Mesothelial cell of epicardium (in vitro differentiated cells): Measurements from ENCODE around the gene TRIM56. TPM values are rescaled to one million over a fixed set of nuclear protein-coding genes. Genes with fewer than 3 reads are reported as not detected.
A peak's percentile ranks its signal among the peaks of the same experiment; 100 is the strongest.
"Not testable (repeated sequence)": the region's sequence is repeated elsewhere in the genome, so short reads cannot be mapped to it uniquely, and the experiment has no call there.

Experiments
- DNase-seq, 2 experiments: peaks; one replicate each; pipeline ENCODE4 v3.0.0; 2021; ENCODE audit warnings: low spot score in 2 of 2; ENCODE audit not compliant: unreplicated experiment in 2 of 2
- H3K27ac Mint-ChIP-seq: 2 replicates; pipeline ENCODE4 v1.8.0; 2021; ENCODE audit warnings: mixed read lengths
- H3K27me3 Mint-ChIP-seq: 2 replicates; pipeline ENCODE4 v1.8.0; 2021; ENCODE audit warnings: low read depth, mixed read lengths
- H3K36me3 Mint-ChIP-seq: 2 replicates; pipeline ENCODE4 v1.8.0; 2021; ENCODE audit warnings: mixed read lengths
- H3K4me1 Mint-ChIP-seq: 2 replicates; pipeline ENCODE4 v1.8.0; 2021; ENCODE audit warnings: mixed read lengths
- H3K4me3 Mint-ChIP-seq: 2 replicates; pipeline ENCODE4 v1.8.0; 2021; ENCODE audit warnings: mild to moderate bottlenecking, moderate library complexity, mixed read lengths
- H3K9me3 Mint-ChIP-seq: 2 replicates; pipeline ENCODE4 v1.8.0; 2021; ENCODE audit warnings: mixed read lengths
- CTCF ChIP-seq: fragments of 200-600 bp; sonication (generic); IDR thresholded peaks from one replicate; pipeline ENCODE4 v1.5.0; 2021; ENCODE audit warnings: antibody characterized with exemption; ENCODE audit not compliant: unreplicated experiment
- total RNA-seq: library from RNA; stranded (reverse); gene quantifications from 3 replicates; pipeline ENCODE4 v1.2.1, GENCODE V29; 2021

TRIM56 gene
- total RNA-seq = 33.6 to 40.1 TPM (median 39.6 TPM) in 3 replicates

DNA sequence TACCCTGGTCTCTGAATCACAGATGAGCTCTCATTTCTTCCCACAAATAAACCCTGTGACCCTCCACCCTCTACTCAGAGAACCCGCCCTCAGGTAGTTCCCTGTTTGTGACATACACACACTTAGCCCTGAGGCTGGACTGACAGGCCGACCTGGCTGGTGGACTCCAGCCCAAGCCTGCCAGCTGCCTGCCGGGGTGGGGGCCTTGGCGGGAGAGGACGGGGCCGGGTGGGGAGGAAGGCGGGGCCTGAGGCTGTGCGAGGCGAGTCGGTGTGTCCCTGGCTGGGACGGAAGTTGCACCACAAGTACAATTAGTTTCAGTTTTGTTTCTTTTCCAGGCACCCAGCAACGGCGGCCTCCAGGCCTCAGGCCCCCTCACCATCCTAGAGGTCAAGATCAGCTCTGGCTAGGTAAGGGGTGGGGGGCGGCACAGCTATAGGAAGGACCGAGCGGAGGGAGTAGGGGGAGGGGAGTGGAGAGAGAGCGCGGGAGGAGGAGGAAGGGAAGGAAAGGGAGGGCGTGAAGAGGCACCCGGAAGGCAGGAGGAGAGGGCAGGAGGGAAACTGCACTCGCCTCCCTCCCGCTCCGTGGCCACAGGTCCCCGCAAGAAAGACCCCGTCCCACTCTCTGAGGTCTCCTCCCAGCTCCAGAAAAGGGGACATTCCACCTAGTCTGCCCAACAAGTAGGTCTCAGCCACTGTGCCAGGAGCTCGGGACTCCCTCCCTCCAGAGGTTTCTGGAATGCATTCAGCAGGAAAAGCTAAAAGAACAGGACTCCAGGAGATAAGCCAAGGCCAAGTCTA is at the start of gene TRIM56:
TSS of gene TRIM56 (plus strand) at position 320 of the 803 bp plus-strand sequence. CDS start 1,832 bp downstream, outside the sequence.
- peaks cover 17% of the 10 kb centered on the region for H3K4me1 Mint-ChIP-seq
- peak; percentile 56 to 74 for DNase-seq
- peak within 1 kb of the TSS; percentile 87 for H3K4me3 Mint-ChIP-seq
- peaks cover 3% of the 10 kb centered on the region for H3K9me3 Mint-ChIP-seq
- no peaks in the 10 kb centered on the region for H3K27me3 Mint-ChIP-seq
- H3K36me3 Mint-ChIP-seq = peaks cover 18% of the 10 kb centered on the region
- no peak for TF ChIP-seq CTCF
- peak within 1 kb of the TSS; percentile 100 for H3K27ac Mint-ChIP-seq

GRCh38 chr7:101035941-101036340 is 49.3 kb upstream of the TRIM56 start:
- no peak overlapping the region for H3K4me3 Mint-ChIP-seq
- no peak for TF ChIP-seq CTCF
- H3K9me3 Mint-ChIP-seq = no peaks in the 10 kb centered on the region
- DNase-seq = no peak
- no peaks in the 10 kb centered on the region for H3K27me3 Mint-ChIP-seq
- no peak overlapping the region for H3K27ac Mint-ChIP-seq
- H3K4me1 Mint-ChIP-seq = no peaks in the 10 kb centered on the region
- no peaks in the 10 kb centered on the region for H3K36me3 Mint-ChIP-seq

GRCh38 chr7:101041283-101041682 is 44.0 kb upstream of the TRIM56 start:
- H3K4me1 Mint-ChIP-seq, H3K27ac Mint-ChIP-seq, H3K9me3 Mint-ChIP-seq, H3K36me3 Mint-ChIP-seq, DNase-seq, H3K27me3 Mint-ChIP-seq, H3K4me3 Mint-ChIP-seq: not testable (repeated sequence)

GRCh38 chr7:101058355-101058754 is 26.9 kb upstream of the TRIM56 start:
- peak; percentile 37 to 74 for DNase-seq
- Mint-ChIP-seq H3K4me1 (no peaks in the 10 kb centered on the region), H3K27me3 (peaks cover 64% of the 10 kb centered on the region), H3K4me3 (no peak overlapping the region), H3K27ac (no peak overlapping the region), H3K36me3 (no peaks in the 10 kb centered on the region), H3K9me3 (no peaks in the 10 kb centered on the region)
- no peak for TF ChIP-seq CTCF

GRCh38 chr7:101059620-101059942 is 25.7 kb upstream of the TRIM56 start:
- H3K27me3 Mint-ChIP-seq = peaks cover 60% of the 10 kb centered on the region
- H3K36me3 Mint-ChIP-seq = no peaks in the 10 kb centered on the region

DNA sequence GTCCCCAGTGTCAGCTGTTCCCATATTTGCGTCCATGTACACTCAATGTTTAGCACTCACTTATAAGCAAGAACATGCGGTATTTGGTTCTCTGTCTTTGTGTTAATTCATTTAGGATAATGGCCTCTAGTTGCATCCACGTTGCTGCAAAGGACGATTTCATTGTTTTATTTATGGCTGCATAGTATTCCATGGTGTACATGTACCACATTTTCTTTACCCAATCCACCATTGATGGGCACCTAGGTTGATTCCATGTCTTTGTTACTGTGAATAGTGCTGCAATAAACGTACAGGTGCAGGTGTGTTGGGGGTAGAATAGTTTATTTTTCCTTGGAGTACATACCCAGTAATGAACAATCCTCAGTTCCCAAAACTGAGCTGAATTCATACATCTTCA is 24.3 kb upstream of the TRIM56 start:
- Mint-ChIP-seq H3K27ac (no peak overlapping the region), H3K9me3 (no peaks in the 10 kb centered on the region), H3K4me1 (peaks cover under 1% of the 10 kb centered on the region), H3K4me3 (no peak overlapping the region), H3K36me3 (no peaks in the 10 kb centered on the region), H3K27me3 (peaks cover 48% of the 10 kb centered on the region)
- TF ChIP-seq CTCF = no peak
- DNase-seq = no peak

More at GRCh38 chr7:101059620-101059942, 25.7 kb upstream of the TRIM56 start:
- H3K27ac Mint-ChIP-seq = no peak overlapping the region
- no peaks in the 10 kb centered on the region for H3K4me1 Mint-ChIP-seq
- no peak overlapping the region for H3K4me3 Mint-ChIP-seq
- H3K9me3 Mint-ChIP-seq = no peaks in the 10 kb centered on the region
- peak; percentile 45 for TF ChIP-seq CTCF
- no peak for DNase-seq

DNA sequence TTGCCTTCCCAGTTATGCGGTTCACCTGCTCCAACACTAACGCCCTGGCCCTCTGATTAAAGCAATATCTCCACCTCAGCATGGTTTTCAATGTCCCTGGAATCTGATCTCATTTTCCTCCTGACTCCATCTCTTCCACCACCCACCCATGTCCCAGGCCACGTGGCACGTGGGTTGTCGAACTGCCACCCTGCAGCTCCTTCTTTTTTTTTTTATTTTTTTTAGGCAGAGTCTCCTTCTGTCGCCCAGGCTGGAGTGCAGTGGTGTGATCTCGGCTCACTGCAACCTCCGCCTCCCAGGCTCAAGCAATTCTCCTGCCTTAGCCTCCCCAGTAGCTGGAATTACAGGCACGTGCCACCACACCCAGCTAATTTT is 21.1 kb upstream of the TRIM56 start:
- not testable (repeated sequence) for H3K27ac Mint-ChIP-seq, H3K9me3 Mint-ChIP-seq, H3K4me3 Mint-ChIP-seq, H3K36me3 Mint-ChIP-seq, DNase-seq
- H3K27me3 Mint-ChIP-seq = peaks cover 24% of the 10 kb centered on the region
- H3K4me1 Mint-ChIP-seq = peaks cover 10% of the 10 kb centered on the region

DNA sequence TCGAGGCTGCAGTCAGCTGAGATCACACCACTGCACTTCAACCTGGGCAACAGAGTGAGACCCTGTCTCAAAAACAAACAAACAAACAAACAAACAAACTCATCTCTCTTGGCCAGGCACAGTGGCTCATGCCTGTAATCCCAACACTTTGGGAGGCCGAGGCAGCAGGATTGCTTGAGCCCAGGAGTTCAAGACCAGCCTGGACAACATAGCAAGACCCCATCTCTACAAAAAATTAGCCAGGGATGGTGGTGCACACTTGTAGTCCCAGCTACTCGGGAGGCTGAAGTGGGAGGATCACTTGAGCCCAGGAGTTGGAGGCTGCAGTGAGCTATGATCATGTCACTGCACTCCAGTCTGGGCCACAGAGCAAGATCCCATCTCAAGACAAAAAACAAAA is 20.1 kb upstream of the TRIM56 start:
- not testable (repeated sequence) for H3K9me3 Mint-ChIP-seq, H3K4me3 Mint-ChIP-seq, DNase-seq, H3K36me3 Mint-ChIP-seq, H3K27ac Mint-ChIP-seq
- peaks cover 10% of the 10 kb centered on the region for H3K4me1 Mint-ChIP-seq
- peaks cover 20% of the 10 kb centered on the region for H3K27me3 Mint-ChIP-seq
